Activated CD4-positive, alpha-beta T cell treated with anti-CD3 and anti-CD28 coated beads, Interleukin-2, amount 50 U/mL, for 16 hours (primary cell): ENCODE results near the gene DAAM2.
A peak's percentile ranks its signal among the peaks of the same experiment; 100 is the strongest.

Source experiments
- DNase-seq: peaks from one replicate; pipeline ENCODE4 v3.0.0-alpha.2; 2020

The DAAM2 gene

GRCh38 chr6:39850736-39851297 lies 58.6 kb downstream of the DAAM2 start:
- no peak for DNase-seq

- no peak for DNase-seq
Measured at GRCh38 chr6:39851331-39851730, 59.2 kb downstream of the DAAM2 start.

- no peak for DNase-seq
Measured at GRCh38 chr6:39852324-39852723, 60.1 kb downstream of the DAAM2 start.

GRCh38 chr6:39853604-39854003 lies 61.4 kb downstream of the DAAM2 start:
- DNase-seq = no peak

DNA sequence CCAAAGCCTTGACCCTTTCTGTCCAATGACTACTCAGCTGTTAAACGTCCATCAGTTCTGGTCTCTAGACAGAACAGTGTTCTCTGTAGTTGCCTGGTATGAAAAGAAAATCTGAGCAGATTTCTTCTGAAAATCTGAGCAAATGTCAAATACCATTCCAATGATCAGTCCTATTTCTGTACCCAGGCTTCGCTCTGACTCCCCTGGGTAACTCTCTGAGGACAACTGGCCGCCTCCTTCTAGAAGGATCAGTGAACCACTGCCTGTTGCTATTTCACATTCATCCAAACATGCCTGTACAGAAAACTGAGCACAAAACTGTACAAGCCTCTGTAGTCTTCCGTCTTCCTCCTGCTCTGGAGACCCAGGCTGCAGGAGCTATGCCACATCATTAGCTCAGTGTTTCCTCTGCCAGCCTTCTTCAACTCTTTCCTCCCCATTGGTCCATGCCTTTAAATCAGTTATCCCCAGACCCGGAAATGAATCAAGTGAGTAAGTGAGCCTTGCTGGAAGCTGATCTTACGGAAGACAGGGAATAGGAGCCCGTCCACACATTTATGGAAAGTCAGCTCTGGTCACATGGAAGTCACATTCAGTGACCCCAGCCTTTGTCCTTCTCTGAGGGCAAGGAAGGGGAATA lies 63.3 kb downstream of the DAAM2 start:
- no peak for DNase-seq

DNA sequence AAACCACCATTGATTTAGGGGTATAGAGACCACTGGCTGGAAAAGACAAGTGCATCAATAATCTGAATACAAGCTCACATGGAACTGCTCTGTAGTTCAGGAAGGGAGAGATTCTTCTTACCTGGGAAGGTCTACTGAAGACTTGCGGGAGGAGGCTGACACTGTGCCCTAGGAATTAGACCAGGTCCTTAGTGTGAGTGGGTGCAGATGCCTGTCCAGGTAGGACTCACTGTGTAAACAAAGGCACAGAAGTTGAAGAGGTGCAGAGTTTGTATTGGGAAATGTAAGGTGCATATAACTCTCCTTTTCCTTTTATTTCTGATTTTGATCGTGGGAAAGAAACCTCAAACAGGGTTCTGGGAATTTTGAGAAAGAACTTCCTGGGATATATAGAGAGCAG lies 66.8 kb downstream of the DAAM2 start:
- no peak for DNase-seq

- DNase-seq = no peak
Measured at GRCh38 chr6:39861663-39862062, 69.5 kb downstream of the DAAM2 start.

DNA sequence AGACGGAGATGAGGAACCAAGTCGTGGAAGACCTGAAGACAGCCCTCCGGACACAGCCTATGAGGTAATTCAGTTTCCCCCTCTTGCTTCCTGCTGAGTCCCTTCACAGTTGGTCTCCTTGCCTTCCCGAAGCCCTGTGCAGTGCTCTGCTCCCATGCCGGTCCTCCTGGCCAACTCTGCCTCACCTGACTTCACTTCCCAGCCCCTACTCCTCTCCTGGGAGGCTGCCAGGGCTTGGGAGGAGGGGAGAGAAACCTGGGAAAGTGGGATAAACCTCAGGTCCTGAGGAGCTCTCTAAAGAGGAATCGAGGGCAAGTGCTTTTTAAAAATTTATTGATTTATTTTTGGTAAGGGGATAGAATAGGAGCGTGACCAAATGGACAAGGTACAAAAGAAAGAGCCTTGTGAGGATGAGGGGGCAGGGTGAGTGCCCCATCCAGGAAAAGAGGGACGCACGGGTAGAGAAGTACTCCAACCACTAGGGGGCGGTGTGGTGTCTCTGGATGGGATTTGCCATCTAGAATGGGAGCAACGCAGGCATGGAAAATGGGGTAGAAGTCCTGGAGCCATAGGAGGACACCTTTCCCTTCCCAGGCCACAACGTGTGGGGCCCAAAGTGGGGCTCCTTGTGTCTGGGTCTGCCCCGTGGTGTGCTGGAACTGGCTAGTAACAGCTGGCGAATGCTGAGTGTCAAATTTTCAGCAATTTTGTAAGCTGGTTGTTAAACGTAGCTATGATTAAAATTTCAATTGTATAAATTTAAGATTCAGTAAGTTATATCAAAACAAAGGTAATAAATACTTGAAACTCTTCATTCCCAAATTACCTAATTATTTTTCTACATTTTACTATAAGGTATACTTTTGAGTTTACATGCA lies 73.1 kb downstream of the DAAM2 start:
- DNase-seq = peak; percentile 52

- DNase-seq = no peak
Measured at GRCh38 chr6:39867592-39867991, 75.4 kb downstream of the DAAM2 start.

- peak; percentile 1 for DNase-seq
Measured at GRCh38 chr6:39870950-39871349, 78.8 kb downstream of the DAAM2 start.

- DNase-seq = no peak
Measured at GRCh38 chr6:39873439-39873838, 81.3 kb downstream of the DAAM2 start.

- no peak for DNase-seq
Measured at GRCh38 chr6:39876111-39876510, 83.9 kb downstream of the DAAM2 start.

- no peak for DNase-seq
Measured at GRCh38 chr6:39876826-39877225, 84.7 kb downstream of the DAAM2 start.

- DNase-seq = no peak
Measured at GRCh38 chr6:39879535-39879934, 87.4 kb downstream of the DAAM2 start.

DNA sequence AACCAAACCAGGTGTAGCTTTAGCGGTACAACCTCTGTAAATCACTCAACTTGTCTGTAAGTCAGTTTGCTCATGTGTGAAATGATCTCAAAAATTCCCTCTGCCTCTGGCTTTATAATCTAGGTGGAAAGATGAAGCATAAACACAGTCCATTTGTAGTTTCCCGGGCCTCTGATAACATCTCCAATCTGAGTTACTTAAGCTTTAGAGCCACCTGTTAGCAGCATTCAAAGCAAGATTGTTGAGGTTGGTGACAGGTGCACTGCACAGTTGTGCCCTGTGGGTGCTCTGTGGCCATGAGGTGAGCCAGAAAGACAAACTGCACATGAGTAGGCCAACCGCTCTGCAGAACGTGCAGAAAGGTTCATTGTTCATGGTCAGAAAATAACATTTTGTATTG lies 88.4 kb downstream of the DAAM2 start:
- no peak for DNase-seq

DNA sequence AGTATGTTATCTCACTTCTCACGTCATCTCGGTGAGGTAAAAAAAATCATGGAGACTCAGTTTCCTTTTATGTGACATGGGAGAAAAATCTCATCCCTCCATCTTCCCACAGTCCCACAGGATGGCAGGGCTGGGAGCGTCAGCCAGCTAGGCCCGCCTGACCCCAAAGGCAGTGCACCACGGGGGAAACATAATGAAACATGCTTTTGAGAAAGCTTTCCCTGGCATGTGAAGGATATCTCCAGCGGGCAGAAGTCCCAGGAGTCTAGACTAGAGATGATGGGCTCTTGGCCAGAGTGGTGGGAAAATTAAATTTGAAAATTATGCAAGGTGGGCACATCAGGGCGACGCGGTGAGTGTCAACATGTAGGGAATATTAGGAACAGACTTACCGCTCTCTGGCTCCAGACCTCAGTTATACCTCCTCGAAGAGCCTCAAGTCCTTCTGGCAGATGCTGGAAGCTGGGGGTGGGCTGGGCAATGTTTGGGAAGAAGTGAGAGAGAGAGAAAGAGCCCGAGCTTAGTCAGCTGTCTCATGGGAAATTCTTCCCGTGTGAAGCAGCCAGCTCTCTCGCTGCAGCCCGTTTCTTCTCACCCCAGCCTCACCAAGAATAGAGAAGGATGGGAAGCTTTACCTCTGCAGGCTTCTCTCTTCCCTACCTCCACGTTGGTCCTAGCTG lies 89.8 kb downstream of the DAAM2 start:
- DNase-seq = no peak

GRCh38 chr6:39882531-39882899 lies 90.3 kb downstream of the DAAM2 start:
- no peak for DNase-seq

- DNase-seq = no peak
Measured at GRCh38 chr6:39884696-39885095, 92.5 kb downstream of the DAAM2 start.

DNA sequence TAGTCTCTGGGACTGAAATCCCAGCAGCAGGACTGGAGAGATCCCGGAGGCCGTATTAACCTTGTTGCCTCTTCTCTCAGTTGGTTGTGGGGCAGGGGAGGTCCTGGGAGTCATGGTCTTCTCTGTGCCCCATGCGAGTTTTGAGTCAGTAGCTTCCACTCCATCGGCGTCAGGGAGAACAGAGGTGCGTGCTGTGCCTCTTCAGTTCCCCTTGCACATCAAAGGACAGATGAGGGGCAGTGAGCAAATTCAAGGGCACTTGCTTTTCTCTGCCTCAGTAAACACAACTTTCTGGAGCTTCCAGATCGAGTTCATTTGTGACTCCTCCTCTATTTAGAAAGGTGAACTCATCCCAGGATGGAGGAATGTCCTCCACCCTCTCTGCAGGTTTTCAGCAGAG lies 93.5 kb downstream of the DAAM2 start:
- DNase-seq = no peak

DNA sequence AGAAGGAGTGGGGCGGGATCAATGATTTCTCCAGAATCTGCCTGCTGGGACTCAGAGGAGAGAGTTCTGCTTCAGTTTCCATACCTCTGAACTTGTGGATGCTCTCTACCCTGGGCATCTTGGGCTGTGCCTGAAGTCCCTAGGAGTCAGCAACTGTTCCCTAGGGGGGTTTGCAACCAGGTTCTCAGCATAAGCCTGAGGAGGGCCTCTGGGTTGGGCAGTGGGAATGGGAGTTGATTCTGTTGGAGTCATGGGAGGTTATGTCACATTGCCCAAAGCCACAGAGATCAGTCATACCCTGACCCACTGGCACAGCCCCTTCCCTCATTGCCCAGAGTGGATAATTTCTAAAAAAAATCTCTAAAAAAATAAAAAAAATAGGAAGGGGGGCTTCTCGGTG lies 94.7 kb downstream of the DAAM2 start:
- no peak for DNase-seq

DNA sequence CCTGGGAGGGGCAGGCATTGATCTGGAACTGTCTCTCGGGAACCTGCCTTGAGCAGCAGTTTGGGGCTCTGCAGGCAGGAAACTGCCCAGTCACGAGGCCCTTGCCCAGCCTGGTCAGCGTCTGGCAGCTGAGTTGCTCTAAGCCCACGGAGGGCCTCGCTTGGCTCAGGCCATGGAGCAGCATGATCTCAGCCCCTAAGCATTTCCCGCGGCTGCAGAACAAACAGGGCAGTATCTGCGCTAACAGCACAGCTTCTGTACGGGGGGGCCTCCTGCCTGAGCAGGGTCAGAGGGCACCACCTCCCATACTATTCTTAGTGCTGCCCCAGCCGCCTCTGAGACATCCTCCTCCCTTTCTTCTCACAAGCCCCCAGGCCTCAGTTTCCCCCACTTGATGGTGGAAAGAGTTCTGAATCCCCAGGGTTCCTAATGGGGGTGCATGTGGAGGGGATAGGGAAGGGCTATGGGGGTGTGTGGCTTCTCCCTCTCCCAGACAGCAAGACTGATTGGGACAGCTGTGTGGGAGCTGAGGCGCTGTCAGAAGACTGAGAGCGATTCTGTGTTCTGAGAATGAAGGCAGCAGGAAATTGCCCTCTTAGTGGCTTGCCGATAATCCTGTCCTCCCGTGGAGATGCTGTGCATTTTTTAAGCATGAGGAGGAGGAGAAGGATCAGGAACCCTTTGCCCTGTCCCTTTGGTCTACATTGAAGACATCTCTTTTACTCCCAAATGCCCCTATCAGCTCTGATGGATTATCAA lies 95.7 kb downstream of the DAAM2 start:
- no peak for DNase-seq

DNA sequence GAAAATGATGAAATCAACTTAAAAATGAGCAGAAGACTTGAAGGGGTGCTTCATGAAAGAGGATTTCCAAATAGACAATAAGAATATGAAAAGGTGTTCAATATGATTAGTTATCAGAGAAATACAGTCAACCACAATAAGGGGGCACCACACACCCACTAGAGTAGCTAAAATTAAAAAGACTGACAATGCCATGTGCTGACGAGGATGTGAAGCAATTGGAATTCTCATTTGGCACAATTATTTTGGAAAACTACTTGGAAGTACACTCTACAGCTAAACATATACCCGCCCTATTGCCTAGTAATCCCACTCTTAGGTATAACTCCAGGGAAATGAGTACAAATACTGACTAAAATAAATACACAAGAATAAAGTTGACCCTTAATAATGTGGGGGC lies 97.1 kb downstream of the DAAM2 start:
- no peak for DNase-seq

DNA sequence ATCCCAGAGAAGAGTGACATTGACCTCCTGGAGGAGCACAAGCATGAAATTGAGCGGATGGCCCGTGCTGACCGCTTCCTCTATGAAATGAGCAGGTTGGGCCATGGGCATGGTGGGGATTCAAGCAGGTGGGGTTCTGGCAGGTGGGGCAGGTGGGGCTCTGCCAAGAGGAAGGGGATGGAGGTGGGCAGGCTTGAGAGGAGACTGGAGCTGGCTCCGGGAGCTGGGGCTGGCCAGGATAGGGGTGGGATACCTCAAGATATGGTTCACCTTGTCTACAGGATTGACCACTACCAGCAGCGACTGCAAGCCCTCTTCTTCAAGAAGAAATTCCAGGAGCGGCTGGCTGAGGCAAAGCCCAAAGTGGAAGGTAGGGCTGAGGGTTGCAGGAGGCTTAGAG lies 99.2 kb downstream of the DAAM2 start:
- no peak for DNase-seq
